Neural cell (in vitro differentiated cells): ENCODE data around the gene SLX4IP.

Source experiments
- EP300 ChIP-seq: fragments of 450-650 bp; conservative IDR thresholded peaks from 2 replicates; pipeline ENCODE4 v1.6.1; 2014; ENCODE audit warnings: antibody characterized with exemption, mild to moderate bottlenecking, moderate library complexity; ENCODE audit not compliant: poor library complexity, severe bottlenecking
- EZH2 ChIP-seq: fragments of 200-600, 300-800 bp; shearing (Covaris generic), sonication (generic); IDR thresholded peaks from 2 replicates; pipeline ENCODE4 v1.6.1; 2014; ENCODE audit warnings: antibody characterized with exemption, low read length, borderline replicate concordance, mild to moderate bottlenecking; ENCODE audit not compliant: insufficient read depth, poor library complexity, severe bottlenecking
- MXI1 ChIP-seq: fragments of 450-650 bp; conservative IDR thresholded peaks from 2 replicates; pipeline ENCODE4 v1.6.1; 2014; ENCODE audit warnings: antibody characterized with exemption, mild to moderate bottlenecking; ENCODE audit not compliant: poor library complexity, severe bottlenecking
- POLR2AphosphoS5 ChIP-seq: IDR thresholded peaks from 2 replicates; pipeline ENCODE4 v1.6.1; 2012
- RAD21 ChIP-seq: fragments of 450-650 bp; conservative IDR thresholded peaks from 2 replicates; pipeline ENCODE4 v1.6.1; 2014; ENCODE audit warnings: antibody characterized with exemption, mild to moderate bottlenecking, moderate library complexity
- SMC3 ChIP-seq: fragments of 450-650 bp; conservative IDR thresholded peaks from 2 replicates; pipeline ENCODE4 v1.6.1; 2014; ENCODE audit warnings: antibody characterized with exemption, mild to moderate bottlenecking, moderate library complexity; ENCODE audit not compliant: poor library complexity
- TAF1 ChIP-seq: IDR thresholded peaks from 2 replicates; pipeline ENCODE4 v1.6.1; 2012; ENCODE audit warnings: low read depth
- TF ChIP-seq, protein P1 (sequence below): fragments of 450-650 bp; IDR thresholded peaks from 2 replicates; pipeline ENCODE4 v1.5.1; 2014; ENCODE audit warnings: antibody characterized with exemption, mild to moderate bottlenecking, moderate library complexity; ENCODE audit not compliant: poor library complexity, severe bottlenecking
- TF ChIP-seq, protein P2 (sequence below): IDR thresholded peaks from 2 replicates; pipeline ENCODE4 v1.6.1; 2012; ENCODE audit warnings: borderline replicate concordance

GRCh38 chr20:10611357-10611756 is 176.3 kb downstream of the SLX4IP start:
- TF ChIP-seq, protein P1, sequence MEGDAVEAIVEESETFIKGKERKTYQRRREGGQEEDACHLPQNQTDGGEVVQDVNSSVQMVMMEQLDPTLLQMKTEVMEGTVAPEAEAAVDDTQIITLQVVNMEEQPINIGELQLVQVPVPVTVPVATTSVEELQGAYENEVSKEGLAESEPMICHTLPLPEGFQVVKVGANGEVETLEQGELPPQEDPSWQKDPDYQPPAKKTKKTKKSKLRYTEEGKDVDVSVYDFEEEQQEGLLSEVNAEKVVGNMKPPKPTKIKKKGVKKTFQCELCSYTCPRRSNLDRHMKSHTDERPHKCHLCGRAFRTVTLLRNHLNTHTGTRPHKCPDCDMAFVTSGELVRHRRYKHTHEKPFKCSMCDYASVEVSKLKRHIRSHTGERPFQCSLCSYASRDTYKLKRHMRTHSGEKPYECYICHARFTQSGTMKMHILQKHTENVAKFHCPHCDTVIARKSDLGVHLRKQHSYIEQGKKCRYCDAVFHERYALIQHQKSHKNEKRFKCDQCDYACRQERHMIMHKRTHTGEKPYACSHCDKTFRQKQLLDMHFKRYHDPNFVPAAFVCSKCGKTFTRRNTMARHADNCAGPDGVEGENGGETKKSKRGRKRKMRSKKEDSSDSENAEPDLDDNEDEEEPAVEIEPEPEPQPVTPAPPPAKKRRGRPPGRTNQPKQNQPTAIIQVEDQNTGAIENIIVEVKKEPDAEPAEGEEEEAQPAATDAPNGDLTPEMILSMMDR, result no peak
- TF ChIP-seq POLR2AphosphoS5 (no peak), RAD21 (no peak), EP300 (no peak), SMC3 (no peak), EZH2 (no peak), TAF1 (no peak), MXI1 (no peak)
- TF ChIP-seq, protein P2, sequence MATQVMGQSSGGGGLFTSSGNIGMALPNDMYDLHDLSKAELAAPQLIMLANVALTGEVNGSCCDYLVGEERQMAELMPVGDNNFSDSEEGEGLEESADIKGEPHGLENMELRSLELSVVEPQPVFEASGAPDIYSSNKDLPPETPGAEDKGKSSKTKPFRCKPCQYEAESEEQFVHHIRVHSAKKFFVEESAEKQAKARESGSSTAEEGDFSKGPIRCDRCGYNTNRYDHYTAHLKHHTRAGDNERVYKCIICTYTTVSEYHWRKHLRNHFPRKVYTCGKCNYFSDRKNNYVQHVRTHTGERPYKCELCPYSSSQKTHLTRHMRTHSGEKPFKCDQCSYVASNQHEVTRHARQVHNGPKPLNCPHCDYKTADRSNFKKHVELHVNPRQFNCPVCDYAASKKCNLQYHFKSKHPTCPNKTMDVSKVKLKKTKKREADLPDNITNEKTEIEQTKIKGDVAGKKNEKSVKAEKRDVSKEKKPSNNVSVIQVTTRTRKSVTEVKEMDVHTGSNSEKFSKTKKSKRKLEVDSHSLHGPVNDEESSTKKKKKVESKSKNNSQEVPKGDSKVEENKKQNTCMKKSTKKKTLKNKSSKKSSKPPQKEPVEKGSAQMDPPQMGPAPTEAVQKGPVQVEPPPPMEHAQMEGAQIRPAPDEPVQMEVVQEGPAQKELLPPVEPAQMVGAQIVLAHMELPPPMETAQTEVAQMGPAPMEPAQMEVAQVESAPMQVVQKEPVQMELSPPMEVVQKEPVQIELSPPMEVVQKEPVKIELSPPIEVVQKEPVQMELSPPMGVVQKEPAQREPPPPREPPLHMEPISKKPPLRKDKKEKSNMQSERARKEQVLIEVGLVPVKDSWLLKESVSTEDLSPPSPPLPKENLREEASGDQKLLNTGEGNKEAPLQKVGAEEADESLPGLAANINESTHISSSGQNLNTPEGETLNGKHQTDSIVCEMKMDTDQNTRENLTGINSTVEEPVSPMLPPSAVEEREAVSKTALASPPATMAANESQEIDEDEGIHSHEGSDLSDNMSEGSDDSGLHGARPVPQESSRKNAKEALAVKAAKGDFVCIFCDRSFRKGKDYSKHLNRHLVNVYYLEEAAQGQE, result no peak
